NCI-H748 (cell line): Measurements from ENCODE around the gene PCDH11X.
"Not testable (repeated sequence)": the region's sequence is repeated elsewhere in the genome, so short reads cannot be mapped to it uniquely, and the experiment has no call there.

Experiments used
- DNase-seq: peaks from one replicate; lab custom pipeline; 2025; ENCODE audit not compliant: unreplicated experiment; lab: John Stamatoyannopoulos, UW

Gene PCDH11X, protein sequence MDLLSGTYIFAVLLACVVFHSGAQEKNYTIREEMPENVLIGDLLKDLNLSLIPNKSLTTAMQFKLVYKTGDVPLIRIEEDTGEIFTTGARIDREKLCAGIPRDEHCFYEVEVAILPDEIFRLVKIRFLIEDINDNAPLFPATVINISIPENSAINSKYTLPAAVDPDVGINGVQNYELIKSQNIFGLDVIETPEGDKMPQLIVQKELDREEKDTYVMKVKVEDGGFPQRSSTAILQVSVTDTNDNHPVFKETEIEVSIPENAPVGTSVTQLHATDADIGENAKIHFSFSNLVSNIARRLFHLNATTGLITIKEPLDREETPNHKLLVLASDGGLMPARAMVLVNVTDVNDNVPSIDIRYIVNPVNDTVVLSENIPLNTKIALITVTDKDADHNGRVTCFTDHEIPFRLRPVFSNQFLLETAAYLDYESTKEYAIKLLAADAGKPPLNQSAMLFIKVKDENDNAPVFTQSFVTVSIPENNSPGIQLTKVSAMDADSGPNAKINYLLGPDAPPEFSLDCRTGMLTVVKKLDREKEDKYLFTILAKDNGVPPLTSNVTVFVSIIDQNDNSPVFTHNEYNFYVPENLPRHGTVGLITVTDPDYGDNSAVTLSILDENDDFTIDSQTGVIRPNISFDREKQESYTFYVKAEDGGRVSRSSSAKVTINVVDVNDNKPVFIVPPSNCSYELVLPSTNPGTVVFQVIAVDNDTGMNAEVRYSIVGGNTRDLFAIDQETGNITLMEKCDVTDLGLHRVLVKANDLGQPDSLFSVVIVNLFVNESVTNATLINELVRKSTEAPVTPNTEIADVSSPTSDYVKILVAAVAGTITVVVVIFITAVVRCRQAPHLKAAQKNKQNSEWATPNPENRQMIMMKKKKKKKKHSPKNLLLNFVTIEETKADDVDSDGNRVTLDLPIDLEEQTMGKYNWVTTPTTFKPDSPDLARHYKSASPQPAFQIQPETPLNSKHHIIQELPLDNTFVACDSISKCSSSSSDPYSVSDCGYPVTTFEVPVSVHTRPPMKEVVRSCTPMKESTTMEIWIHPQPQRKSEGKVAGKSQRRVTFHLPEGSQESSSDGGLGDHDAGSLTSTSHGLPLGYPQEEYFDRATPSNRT (N-terminal part only)

GRCh38 chrX:91779135-91779534, at the start of gene PCDH11X:
TSS of gene PCDH11X (plus strand) at chrX:91779375. CDS start at chrX:91835505, 56,130 bp downstream.
- peak; percentile 50 for DNase-seq

GRCh38 chrX:91747446-91747845, 31.7 kb upstream of the PCDH11X start:
- DNase-seq, result not testable (repeated sequence)

- DNase-seq, result not testable (repeated sequence)
Measured at GRCh38 chrX:91753022-91753421, 26.2 kb upstream of the PCDH11X start.

- not testable (repeated sequence) for DNase-seq
Measured at GRCh38 chrX:91770619-91771488, 8.3 kb upstream of the PCDH11X start.

GRCh38 chrX:91773943-91774342, 5.2 kb upstream of the PCDH11X start:
- DNase-seq, result not testable (repeated sequence)

DNA sequence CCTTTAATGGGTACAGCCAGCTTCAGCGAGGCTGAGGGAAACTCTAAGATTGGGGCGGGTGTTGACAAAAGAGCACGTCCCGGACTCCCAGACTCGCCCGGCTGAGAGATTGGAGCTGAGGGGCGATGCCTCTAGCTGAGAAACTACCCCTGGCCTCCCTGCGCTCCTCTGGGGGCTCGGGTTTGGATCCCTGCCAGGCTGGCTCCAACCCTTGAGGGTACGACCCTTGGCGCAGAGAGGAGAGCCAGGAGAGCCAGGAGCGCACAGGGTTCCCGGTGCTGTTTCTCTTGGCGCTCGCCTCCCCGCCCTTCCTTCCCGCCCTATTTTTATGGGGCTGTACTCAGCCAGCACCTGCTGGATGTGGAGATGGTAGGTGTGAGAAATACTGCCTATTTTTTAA, 833 bp downstream of the PCDH11X start:
- DNase-seq, result peak; percentile 1

DNA sequence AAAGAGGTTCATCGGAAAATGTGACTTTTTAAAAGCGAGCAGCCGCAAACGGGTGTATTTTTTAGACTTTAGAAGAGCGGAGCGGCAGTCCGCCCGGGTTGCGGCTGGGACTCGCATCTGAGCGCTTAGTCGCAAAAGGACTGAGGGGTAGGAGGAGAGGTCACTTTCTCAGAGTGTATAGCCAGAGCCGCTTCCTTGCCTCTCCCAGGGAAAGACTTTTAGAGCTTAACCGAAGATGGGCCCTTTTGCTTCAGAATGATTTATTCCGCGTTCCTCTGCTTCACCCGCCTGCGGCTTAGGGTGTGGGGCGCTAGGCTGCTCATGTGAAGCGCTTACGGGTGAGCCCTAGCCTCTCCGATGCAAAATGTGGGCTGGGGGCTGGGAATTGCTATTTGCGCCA, 1.5 kb downstream of the PCDH11X start:
- not testable (repeated sequence) for DNase-seq

GRCh38 chrX:91781553-91782298, 2.6 kb downstream of the PCDH11X start:
- not testable (repeated sequence) for DNase-seq

DNA sequence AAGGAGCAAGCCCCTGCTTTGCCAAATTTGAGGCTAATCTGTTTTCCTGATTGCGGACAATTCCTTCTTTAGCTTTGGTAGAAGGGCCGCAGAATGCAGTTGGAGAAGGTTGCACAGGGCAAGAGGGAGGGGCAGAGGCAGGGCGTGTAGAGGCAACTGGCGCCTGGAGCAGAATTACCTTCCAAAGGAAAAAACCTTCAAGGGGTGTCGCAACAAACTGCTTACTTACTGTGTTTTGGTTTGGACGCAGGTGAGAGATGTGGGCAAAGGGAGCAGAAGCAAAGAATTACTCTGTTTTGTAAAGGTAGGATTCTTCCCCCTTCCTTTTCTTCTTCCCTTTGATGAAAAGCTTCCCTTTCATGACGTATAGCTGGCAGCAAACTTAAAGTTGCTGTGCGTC, 3.6 kb downstream of the PCDH11X start:
- not testable (repeated sequence) for DNase-seq

DNA sequence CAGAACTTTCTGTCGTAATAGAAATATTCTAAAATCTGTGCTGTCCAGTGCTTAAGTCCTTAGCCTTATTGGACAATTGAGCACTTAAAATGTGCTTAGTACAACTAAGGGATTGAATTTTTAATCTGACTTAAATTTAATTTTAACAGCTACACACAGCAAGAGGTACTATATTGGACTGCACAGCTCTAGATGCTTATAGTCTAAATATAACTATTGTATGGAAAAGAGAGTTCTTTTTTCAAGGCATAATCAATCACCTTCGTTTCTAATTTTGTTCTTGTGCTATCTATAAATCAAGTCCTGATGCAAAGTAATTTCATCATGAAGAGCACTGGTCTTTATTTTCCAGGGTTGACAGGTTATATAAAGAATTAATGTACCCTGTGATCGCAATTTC, 38.4 kb downstream of the PCDH11X start:
- DNase-seq, result not testable (repeated sequence)

GRCh38 chrX:91825321-91825720, 46.1 kb downstream of the PCDH11X start:
- not testable (repeated sequence) for DNase-seq
